GM12873 (cell line): Measurements from ENCODE around the gene CCDC61.

ENCODE experiments used
- CTCF ChIP-seq: IDR thresholded peaks from 2 replicates; pipeline ENCODE4 v1.5.1; 2012; ENCODE audit warnings: low read depth, mild to moderate bottlenecking, moderate library complexity, low read length, control low read depth; ENCODE audit not compliant: insufficient read depth; ENCODE audit errors: missing control alignments

The CCDC61 gene

DNA sequence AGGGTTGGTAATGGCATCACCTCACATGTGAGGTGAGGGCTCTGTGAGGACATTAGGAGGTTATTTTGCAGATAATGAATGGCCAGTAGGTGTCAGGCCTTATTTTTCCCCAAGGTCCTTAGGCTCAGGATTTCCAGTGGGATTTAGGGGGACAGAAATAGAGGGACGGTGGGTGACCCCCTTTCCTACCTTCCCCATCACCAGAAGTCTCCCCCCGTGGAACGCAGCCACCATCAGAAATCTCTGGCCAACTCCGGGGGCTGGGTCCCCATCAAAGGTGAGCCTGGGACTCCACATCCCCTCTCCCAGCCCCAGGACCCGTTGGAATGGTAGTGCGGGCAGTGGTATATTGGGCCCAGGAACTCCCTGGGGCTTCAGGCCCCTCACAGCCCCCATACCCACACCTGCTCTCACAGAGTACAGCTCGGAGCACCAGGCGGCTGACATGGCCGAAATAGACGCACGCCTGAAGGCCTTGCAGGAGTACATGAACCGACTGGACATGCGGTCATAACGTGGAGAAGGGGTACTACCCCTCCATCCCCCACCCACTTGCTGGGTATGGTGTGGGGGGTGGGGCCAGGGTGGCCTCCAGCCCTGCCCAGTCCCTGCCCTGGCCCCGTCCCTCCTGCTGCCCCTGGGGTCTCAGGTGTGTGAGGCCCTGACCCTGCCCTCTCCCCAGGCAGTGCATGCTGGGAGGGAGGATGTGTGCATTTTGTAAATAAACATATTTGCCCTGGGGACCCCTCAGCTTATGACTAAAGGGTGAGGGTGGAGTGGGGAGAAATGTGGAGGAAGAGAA, 22.8 kb downstream of the CCDC61 start:
- TF ChIP-seq CTCF = no peak

GRCh38 chr19:46018729-46019251, 23.5 kb downstream of the CCDC61 start:
- no peak for TF ChIP-seq CTCF

DNA sequence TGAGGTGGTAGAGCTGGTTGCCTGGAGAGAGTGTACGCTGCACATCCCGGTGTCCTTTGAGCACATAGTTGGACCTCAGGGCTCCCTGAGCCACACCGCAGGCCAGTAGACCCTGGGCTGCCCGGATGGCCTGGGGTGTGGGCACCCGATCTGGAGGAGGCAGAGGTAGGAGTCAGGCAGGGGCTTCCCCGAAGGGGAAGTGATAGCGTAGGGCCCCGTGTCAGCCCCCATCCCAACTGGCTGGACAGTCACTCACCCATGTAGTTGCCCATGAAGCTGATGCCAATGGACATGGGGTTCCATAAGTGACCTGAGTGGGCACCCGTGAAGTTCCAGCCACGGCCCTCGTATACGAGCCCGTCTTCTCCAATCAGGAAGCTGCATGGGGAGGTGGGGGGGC, 24.0 kb downstream of the CCDC61 start:
- TF ChIP-seq CTCF = no peak

DNA sequence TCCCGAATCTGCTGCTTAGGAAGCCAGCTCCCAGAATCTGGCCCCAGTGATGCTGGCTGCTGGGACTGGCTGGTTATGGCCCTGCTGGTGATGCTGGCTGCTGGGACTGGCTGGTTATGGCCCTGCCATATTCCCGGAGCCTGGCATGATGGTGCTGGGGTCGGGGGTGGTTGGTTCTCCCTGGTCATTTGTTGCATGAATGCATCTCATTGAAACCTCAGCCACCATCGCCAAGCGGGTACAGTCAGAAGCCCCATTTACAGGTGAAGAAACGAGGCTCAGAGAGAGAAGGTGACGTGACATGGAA, 25.5 kb downstream of the CCDC61 start:
- no peak for TF ChIP-seq CTCF

DNA sequence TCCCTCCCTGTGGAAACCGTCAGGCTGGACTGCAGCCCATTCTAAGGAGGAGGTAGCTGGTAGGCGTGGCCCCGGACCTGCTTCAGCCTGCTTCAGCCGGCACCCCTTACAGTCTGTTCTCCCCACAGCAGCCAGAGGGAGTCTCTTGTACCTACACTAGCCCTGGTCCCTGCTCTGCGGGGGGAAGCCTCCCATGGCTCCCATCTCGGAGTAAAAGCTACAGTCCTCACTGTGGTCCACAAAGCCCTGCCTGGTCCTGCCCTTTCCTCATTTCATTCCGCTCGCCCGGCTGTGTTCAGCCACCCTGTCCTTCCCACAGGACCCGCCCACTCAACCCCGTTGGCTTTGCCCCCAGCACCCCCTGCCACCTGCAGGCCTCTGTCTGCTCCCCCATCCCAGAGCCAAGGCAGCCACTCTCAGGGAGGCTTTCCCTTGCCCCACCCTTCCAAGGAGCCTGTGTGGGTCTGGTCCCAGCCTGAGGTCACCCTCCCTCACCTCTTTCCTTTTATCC, 26.3 kb downstream of the CCDC61 start:
- no peak for TF ChIP-seq CTCF

GRCh38 chr19:46022061-46022430, 26.8 kb downstream of the CCDC61 start:
- no peak for TF ChIP-seq CTCF

DNA sequence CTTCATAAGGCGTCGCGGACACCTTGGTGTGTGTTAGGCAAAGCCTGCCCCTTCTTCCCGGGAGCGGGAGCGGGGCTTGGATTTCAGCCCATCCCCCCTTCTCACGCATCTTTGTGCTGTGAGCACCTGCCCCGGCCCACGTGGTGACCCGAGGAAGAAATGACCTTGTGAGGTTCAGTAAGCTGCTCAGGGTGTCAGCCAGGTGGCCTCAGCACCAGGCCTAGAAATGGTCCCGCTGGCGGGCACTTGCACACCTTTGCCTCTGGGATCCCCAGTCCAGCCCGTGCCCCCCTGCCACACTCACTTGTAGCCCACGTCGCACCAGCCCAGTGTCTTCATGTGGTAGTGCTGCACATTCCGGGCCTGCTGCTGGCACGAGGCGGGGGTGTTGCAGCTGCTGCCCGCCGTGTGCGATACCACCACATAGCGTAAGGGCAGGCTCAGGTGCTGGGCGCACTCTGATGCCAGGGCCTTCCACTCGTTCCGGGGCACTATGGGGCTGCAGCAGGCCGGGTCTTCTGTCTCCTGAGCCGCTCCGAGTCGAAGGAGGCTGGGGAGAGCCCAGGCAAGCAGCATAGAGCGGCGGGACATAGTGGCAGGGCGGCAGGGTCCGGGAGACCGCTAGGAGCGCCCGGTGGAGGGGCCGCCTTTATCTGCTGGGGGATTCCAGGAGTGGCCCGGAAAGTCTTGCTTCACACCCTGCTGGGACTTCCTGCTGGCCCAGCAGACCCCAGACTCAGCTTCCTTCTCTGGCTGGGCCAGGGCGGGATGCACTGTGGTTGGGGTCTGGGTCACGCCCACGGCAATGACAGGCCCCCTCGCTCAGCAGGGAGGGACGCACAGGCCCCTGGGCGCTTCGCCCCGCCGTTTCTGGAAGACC, 27.4 kb downstream of the CCDC61 start, which contains the start of gene PGLYRP1:
Gene PGLYRP1, minus strand, starts transcription at position 623 of the 880 bp plus-strand sequence. Its CDS starts 32 bp downstream, at position 591.
- TF ChIP-seq CTCF = no peak
